Neutrophil (primary cell): ENCODE results near the gene MIB2.

Experiments
- H3K27ac ChIP-seq: fragments of 200-600 bp; sonication (generic); 2 replicates; pipeline ENCODE4 v1.5.1; 2016; ENCODE audit warnings: mild to moderate bottlenecking, moderate library complexity
- H3K27me3 ChIP-seq: fragments of 200-600 bp; sonication (generic); 2 replicates; pipeline ENCODE4 v1.6.0; 2016; ENCODE audit warnings: mild to moderate bottlenecking
- H3K36me3 ChIP-seq: fragments of 200-600 bp; sonication (generic); 2 replicates; pipeline ENCODE4 v1.5.1; 2017
- H3K4me1 ChIP-seq, 2 experiments: fragments of 200-600 bp in 1 of 2; sonication (generic) in 1 of 2; 1 replicate in 1 of 2; 2 replicates in 1 of 2; pipeline versions ENCODE4 v1.5.1 to v1.6.1; 2013 to 2016; ENCODE audit warnings: low read depth in 1 of 2, low read length in 1 of 2, mild to moderate bottlenecking in 1 of 2, moderate library complexity in 1 of 2; ENCODE audit not compliant: control insufficient read depth in 1 of 2, insufficient read depth in 1 of 2
- H3K4me3 ChIP-seq, 2 experiments: fragments of 200-600 bp in 1 of 2; sonication (generic) in 1 of 2; 1 replicate in 1 of 2; 2 replicates in 1 of 2; pipeline ENCODE4 v1.5.1; 2013 to 2016; ENCODE audit warnings: low read depth in 1 of 2, low read length in 1 of 2, mild to moderate bottlenecking in 1 of 2, moderate library complexity in 1 of 2
- H3K9me3 ChIP-seq: fragments of 200-600 bp; sonication (generic); 2 replicates; pipeline ENCODE4 v1.5.1; 2016
- TF ChIP-seq, protein P1 (sequence below): fragments of 200-600 bp; sonication (generic); IDR thresholded peaks from 2 replicates; pipeline ENCODE4 v1.5.1; 2016; ENCODE audit warnings: antibody characterized with exemption

The MIB2 gene

DNA sequence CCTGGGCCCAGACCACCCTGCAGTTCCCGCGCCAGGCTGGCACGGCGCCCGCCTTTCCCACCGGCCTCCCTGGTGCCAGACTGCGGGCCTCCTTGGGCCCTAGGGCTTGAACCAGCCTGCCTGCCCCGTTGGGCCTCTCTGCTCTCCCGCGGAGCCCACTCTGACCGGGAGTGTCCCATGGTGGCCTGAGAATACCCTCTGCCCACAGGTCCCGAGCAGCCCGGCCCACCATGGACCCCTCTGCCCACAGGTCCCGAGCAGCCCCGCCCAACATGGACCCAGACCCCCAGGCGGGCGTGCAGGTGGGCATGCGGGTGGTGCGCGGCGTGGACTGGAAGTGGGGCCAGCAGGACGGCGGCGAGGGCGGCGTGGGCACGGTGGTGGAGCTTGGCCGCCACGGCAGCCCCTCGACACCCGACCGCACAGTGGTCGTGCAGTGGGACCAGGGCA lies 7.9 kb downstream of the MIB2 start:
- H3K4me3 ChIP-seq = no peak overlapping the region
- peaks cover 8% of the 10 kb centered on the region for H3K27me3 ChIP-seq
- no peaks in the 10 kb centered on the region for H3K4me1 ChIP-seq
- peaks cover 26% of the 10 kb centered on the region for H3K36me3 ChIP-seq
- TF ChIP-seq, protein P1, sequence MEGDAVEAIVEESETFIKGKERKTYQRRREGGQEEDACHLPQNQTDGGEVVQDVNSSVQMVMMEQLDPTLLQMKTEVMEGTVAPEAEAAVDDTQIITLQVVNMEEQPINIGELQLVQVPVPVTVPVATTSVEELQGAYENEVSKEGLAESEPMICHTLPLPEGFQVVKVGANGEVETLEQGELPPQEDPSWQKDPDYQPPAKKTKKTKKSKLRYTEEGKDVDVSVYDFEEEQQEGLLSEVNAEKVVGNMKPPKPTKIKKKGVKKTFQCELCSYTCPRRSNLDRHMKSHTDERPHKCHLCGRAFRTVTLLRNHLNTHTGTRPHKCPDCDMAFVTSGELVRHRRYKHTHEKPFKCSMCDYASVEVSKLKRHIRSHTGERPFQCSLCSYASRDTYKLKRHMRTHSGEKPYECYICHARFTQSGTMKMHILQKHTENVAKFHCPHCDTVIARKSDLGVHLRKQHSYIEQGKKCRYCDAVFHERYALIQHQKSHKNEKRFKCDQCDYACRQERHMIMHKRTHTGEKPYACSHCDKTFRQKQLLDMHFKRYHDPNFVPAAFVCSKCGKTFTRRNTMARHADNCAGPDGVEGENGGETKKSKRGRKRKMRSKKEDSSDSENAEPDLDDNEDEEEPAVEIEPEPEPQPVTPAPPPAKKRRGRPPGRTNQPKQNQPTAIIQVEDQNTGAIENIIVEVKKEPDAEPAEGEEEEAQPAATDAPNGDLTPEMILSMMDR = no peak
- no peak overlapping the region for H3K27ac ChIP-seq
- H3K9me3 ChIP-seq = no peaks in the 10 kb centered on the region

DNA sequence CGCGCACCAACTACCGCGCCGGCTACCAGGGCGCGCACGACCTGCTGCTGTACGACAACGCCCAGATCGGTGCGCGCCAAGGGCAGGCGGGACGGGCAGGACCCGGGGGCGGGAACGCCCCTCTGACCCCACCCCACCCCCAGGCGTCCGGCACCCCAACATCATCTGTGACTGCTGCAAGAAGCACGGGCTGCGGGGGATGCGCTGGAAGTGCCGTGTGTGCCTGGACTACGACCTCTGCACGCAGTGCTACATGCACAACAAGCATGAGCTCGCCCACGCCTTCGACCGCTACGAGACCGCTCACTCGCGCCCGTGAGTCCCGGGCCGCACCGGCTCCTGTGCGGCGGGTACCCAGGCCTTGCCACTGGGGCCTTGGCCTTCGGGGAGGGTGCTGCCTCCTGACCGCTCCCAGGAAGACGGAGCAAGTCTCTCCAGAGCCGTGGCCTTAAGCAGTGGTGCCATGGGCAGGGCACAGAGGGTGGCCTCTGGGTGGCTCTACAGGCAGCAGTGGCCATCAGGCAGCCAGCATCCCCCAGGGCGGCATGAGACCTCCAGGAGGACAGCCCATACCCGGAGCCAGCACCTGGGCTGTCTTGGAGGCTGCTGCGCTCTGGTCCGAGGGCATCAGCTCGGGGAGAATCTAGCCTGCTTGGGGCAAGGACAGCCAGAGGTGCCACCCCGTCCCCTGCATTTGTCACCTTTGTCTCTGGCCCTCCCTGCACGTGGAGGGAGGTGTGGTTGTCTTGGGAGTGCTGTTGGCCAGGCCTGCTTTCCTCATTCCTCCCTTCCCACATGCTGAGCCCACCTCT lies 8.5 kb downstream of the MIB2 start:
- Histone ChIP-seq H3K9me3 (no peaks in the 10 kb centered on the region), H3K36me3 (peaks cover 31% of the 10 kb centered on the region), H3K4me3 (no peak overlapping the region), H3K27ac (no peak overlapping the region), H3K4me1 (no peaks in the 10 kb centered on the region), H3K27me3 (peaks cover 15% of the 10 kb centered on the region)
- TF ChIP-seq, protein P1 = no peak

DNA sequence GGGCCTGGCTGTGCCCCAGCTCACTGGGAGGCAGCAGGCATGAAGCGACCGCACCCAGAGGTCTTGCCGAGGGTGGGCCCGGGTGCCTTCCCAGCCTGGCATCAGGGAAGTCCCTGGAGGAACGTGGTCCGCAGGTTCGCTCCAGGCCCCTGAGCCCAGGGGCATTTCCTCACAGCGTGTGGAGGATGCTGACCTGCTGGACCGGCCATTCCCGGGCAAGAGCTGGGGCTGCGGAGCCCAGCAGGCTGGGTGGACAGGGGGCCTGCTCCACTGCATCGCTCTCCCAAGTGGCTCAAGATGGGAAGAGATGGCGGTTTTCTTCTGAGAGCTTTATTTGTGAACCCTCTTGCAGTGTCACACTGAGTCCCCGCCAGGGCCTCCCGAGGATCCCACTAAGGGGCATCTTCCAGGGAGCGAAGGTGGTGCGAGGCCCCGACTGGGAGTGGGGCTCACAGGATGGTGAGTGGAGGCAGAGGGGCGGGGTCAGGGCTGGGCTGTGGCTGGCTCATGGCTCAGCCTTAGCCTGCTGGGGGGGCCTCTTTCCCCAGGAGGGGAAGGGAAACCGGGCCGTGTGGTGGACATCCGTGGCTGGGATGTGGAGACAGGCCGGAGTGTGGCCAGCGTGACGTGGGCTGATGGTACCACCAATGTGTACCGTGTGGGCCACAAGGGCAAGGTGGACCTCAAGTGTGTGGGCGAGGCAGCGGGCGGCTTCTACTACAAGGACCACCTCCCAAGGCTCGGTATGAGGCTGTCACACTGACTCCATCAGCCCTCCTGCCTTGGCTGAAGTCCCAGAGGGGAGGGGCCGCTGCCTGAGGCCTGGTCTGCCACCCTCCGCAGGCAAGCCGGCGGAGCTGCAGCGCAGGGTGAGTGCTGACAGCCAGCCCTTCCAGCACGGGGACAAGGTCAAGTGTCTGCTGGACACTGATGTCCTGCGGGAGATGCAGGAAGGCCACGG lies 9.4 kb downstream of the MIB2 start:
- no peaks in the 10 kb centered on the region for H3K9me3 ChIP-seq
- peaks cover 24% of the 10 kb centered on the region for H3K27me3 ChIP-seq
- no peak overlapping the region for H3K4me3 ChIP-seq
- no peak overlapping the region for H3K27ac ChIP-seq
- TF ChIP-seq, protein P1 = no peak
- peaks cover 0 to 3% of the 10 kb centered on the region in 2 experiments for H3K4me1 ChIP-seq
- peaks cover 31% of the 10 kb centered on the region for H3K36me3 ChIP-seq

- H3K27ac ChIP-seq = no peak overlapping the region
- H3K9me3 ChIP-seq = no peaks in the 10 kb centered on the region
- TF ChIP-seq, protein P1 = no peak
- H3K4me1 ChIP-seq = peaks cover 2 to 10% of the 10 kb centered on the region in 2 experiments
- H3K36me3 ChIP-seq = peaks cover 31% of the 10 kb centered on the region
- H3K4me3 ChIP-seq = no peak overlapping the region
- H3K27me3 ChIP-seq = peaks cover 30% of the 10 kb centered on the region
These were observed 10.1 kb downstream of the MIB2 start for GRCh38 chr1:1625404-1625775.

GRCh38 chr1:1625824-1626206 lies 10.5 kb downstream of the MIB2 start:
- no peak overlapping the region for H3K27ac ChIP-seq
- no peaks in the 10 kb centered on the region for H3K9me3 ChIP-seq
- no peak overlapping the region for H3K4me3 ChIP-seq
- peaks cover 31% of the 10 kb centered on the region for H3K36me3 ChIP-seq
- peaks cover 2 to 14% of the 10 kb centered on the region in 2 experiments for H3K4me1 ChIP-seq
- TF ChIP-seq, protein P1 = no peak
- peaks cover 35% of the 10 kb centered on the region for H3K27me3 ChIP-seq
